ENCODE measurements around the gene JAML. TPM values are rescaled to one million over a fixed set of nuclear protein-coding genes. Genes with fewer than 3 reads are reported as not detected.

JAML gene
- total RNA-seq, 1 experiment from 2014 or later, result 0.30 TPM

DNA sequence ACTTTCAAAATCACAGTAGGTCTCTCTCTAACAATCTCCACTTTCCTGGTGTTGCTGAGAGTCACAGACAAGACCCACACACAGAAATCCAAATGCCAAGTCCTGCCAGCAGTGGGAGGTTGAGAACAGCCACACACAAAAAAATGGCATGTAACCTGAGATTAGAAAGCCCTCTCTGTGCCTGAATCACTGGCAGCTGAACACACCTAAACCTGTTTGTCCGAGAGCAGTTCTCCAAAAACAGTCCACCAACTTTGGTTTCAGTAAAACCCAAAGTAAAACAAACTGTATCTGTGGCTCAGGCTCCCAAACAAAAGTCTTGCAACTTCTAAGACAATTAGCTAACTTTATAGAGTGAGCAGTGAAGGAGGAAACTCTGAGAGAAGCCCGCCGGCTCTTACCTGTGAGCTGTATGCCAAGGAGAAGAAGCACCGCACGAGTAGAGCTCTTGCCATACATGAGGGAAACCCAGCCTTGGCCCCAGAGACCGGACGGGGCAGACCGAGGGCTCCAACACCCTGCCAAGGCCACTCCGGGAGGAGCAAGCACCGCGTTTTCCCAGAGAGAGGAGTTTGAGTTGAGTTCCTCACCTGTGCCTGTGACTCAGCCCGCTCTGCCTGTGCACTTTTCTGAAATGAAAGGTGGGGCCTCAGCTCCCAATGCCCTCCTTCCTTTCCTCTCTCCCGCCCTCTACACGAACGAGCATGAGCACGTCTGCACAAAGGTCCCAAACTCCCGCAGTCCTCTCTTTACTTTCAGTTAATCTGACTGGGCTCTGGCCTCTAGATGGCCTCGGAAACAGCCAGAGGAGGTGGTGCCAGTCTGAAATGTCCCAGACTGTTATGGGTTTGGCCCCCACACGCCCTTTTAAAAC is 39.1 kb upstream of the JAML start, which contains the start of gene MPZL2 (continued):
- peak; percentile 29; the same call in 1 of the 2 replicates for TF ChIP-seq RAD21 (IDR thresholded peaks at IDR 0.05; ENCODE audit: low read depth)
- no peak for TF ChIP-seq ELF1 (IDR thresholded peaks at IDR 0.05; ENCODE audit: borderline replicate concordance, low read depth)
- TF ChIP-seq CBX3 (IDR thresholded peaks at IDR 0.05; ENCODE audit: low read depth), result peak; percentile 16; the same call in 1 of the 2 replicates
- no peak for TF ChIP-seq EZH2phosphoT487 (IDR thresholded peaks at IDR 0.05; ENCODE audit: borderline replicate concordance)
- TF ChIP-seq CEBPB (IDR thresholded peaks at IDR 0.05; ENCODE audit: low read depth), result no peak
- TF ChIP-seq SIN3A (IDR thresholded peaks at IDR 0.05; ENCODE audit: low read depth), result peak; percentile 35; the same call in 1 of the 2 replicates

DNA sequence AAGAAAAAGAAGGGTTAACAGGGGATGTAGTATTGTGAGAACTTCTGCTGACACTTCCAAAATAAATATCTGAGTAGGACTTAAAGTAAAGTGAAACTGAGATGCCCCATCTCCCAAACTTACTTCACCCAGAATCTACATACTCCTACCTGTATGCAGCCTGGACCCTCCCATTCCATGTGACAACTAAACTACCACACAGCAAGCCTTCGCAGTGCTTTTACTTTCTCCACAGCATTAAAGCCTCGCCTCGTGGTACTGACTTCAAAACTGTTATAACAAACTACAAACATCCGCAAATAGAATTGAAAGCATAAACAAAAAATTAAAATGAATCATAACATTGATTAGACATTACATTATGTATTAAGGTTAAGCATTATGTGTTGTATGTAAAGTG is 38.3 kb upstream of the JAML start:
- Histone ChIP-seq H3K27me3 (ENCODE audit: insufficient read depth, low read length) (no peaks in the 10 kb centered on the region), H3K4me3 (replicated peaks in 1 of 2; ENCODE audit: low read depth in 1 of 2, low read length in 2 of 2) (peak overlapping the region; percentile 59 to 64), H3K79me2 (ENCODE audit: insufficient read depth, low read length) (no peaks in the 10 kb centered on the region), H3K27ac (ENCODE audit: low read depth, low read length) (peak overlapping the region; percentile 66; the same call in 1 of the 2 replicates), H3K4me2 (ENCODE audit: low read length) (peak overlapping the region; percentile 74), H4K20me1 (ENCODE audit: insufficient read depth) (no peaks in the 10 kb centered on the region), H3K36me3 (ENCODE audit: control insufficient read depth in 1 of 2, insufficient read depth in 2 of 2, low read length in 2 of 2) (peaks cover 0 to 2% of the 10 kb centered on the region in 2 experiments; a peak in 1 of 4 replicates), H2AFZ (ENCODE audit: low read depth, low read length, poor library complexity, severe bottlenecking) (no peak overlapping the region), H3K9me3 (ENCODE audit: control insufficient read depth in 1 of 2, insufficient read depth in 1 of 2, low read depth in 1 of 2, low read length in 2 of 2) (no peaks in the 10 kb centered on the region), H3K9ac (ENCODE audit: low read length) (peak overlapping the region; percentile 64), H3K4me1 (ENCODE audit: control insufficient read depth in 1 of 2, insufficient read depth in 2 of 2, low read length in 2 of 2) (peaks cover 14 to 33% of the 10 kb centered on the region in 2 experiments; a peak in 3 of 4 replicates), H3K9me2 (ENCODE audit: insufficient read depth) (no peaks in the 10 kb centered on the region)
- no TSS peak for BruUV-seq (replicated peaks)
- RAD21 ChIA-PET (ENCODE audit: low non-redundant PET in 1 of 2, low total read pairs in 2 of 2, uncharacterized antibody in 2 of 2, unreplicated experiment in 2 of 2), result no interaction called here
- CTCF ChIA-PET, result no interaction called here
- no peak for DNase-seq (ENCODE audit: low read depth, low spot score)
- POLR2A ChIA-PET, result interaction anchor here (1.7 to 2.3 kb wide), 3 partner anchors 8 to 14 kb away, joined by 6 to 10 read pairs (median 8); partner anchors contain the start of gene MPZL3
- no peak for ATAC-seq
- intact Hi-C loops (cut with micrococcal nuclease), result no loop called here
- TF ChIP-seq EGR1 (IDR thresholded peaks at IDR 0.05; ENCODE audit: low read depth), result no peak
- TF ChIP-seq FOSL1 (IDR thresholded peaks at IDR 0.05; ENCODE audit: low read depth), result no peak
- no peak for TF ChIP-seq POLR2AphosphoS5 (IDR thresholded peaks at IDR 0.05; ENCODE audit: low read depth, low read length)
- TF ChIP-seq EZH2phosphoT487 (IDR thresholded peaks at IDR 0.05; ENCODE audit: borderline replicate concordance), result no peak
